OCI-LY1 (cell line): ENCODE data around the gene IL1RAPL2.

Source experiments
- CTCF ChIP-seq: fragments of 200-600 bp; sonication (generic), shearing (Covaris generic); IDR thresholded peaks from 2 replicates; pipeline ENCODE4 v1.5.1; 2017; ENCODE audit warnings: mild to moderate bottlenecking, antibody characterized with exemption, low read length, moderate library complexity, mixed read lengths
- EZH2 ChIP-seq: fragments of 200-600 bp; sonication (generic), shearing (Covaris generic); IDR thresholded peaks from 2 replicates; pipeline ENCODE4 v1.8.0; 2017; ENCODE audit warnings: borderline replicate concordance, mixed run types, mild to moderate bottlenecking, antibody characterized with exemption, low read length, moderate library complexity, mixed read lengths

GRCh38 chrX:105723966-105724735 is 1158.2 kb downstream of the IL1RAPL2 start:
- no peak for TF ChIP-seq CTCF
- no peak for TF ChIP-seq EZH2
